HG03460 (cell line): ENCODE results near the gene SUMO4.

Source experiments
- ATAC-seq: cut with Tn5 transposase; IDR thresholded peaks from one replicate; pipeline ENCODE4 v1.9.1; 2021; ENCODE audit not compliant: unreplicated experiment

SUMO4 gene

DNA sequence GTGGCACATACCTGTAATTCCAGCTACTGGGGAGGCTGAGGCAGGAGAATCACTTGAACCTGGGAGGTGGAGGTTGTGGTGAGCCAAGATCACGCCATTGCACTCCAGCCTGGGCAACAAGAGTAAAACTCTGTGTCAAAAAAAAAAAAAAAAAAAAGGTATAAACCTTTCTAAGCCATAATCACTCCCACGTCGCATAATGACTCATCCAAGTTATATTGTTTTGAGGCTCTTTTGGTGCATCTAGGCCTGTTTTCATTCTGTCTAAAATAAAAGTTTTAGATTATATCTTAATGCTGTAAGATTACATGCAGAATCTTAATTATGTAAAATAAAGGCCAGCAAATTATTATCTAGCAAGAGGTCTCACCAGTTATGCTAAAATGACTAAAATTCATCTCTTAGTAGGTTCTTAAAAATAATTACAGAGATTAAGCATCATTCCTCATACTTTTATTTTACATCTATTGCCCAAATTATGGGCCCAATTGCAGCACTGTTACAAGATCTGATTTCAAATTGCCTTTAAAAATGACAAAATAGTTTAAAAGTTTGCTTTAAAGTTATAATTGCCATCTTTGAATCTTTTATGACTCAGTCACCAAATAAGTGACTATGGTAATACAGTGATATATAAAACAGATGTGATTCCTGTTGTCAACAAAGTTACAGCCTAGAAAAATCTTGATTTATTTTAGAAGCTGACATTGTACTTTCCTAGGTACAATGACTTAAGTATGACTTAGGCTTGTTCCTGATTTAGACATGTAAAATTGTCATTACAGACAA, 10.4 kb upstream of the SUMO4 start:
- ATAC-seq: no peak

DNA sequence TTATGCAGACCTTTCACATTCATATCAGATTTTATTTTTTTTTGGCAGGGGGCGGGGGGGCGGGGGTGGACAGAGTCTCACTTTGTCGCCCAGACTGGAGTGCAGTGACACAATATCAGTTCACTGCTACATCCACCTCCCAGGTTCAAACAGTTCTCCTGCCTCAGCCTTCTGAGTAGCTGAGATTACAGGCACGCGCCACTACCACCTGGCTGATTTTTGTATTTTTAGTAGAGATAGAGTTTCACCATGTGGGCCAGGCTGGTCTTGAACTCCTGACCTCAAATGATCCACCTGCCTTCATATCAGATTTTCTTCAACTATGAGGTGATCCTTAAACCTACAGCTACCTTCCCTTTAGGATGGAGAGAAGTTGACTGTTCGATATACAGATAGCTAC, 8.0 kb upstream of the SUMO4 start:
- no peak for ATAC-seq

DNA sequence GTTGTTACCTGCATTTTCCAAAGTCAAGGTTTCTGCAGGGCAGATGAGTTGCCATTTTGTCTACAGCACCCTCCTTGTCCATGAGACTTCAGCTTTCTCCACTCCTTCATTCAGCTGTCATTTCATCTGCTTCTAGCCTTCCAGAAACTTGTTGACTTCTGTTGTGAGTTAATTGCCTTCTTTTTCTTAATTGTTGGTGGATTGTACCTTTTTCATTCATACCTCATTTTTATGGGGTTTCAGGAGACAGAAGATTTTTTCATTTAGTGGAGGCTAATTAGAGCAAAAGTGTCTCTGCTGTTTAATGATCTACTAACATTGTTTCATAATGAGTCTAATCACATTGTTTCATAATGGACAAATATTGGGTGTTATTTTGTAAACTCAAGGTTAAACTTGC, 7.5 kb upstream of the SUMO4 start:
- ATAC-seq: no peak

DNA sequence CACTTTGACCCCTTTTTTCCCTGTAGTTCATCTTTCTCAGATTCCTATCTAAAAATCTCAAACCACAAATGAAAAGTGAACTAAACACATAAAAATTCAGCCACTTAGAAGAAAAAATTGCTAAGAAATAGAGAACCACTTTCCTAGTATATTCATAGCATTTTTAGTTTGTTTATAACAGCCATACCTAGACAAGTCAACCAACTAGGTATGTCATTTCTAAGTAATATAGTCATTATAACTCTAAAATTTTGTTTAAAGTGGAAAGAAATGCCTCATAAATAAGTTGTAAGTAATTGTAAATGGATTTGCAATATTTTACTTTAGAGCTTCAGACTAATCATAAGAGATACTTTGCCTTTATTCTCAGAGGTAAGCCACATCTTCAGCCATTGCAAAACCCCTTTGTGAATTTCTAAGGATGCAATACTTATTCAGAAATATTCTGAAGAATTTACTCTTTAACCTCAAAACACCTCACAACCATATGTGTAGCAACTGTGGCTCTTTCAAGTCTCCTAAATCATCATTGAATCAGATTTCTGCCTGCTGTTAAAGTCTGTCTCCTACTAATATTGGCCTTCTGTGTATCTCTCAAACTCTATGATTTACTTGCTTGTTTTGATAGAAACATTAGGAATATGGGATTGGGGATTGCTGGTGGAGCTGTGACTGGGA, 6.9 kb upstream of the SUMO4 start:
- ATAC-seq: no peak

DNA sequence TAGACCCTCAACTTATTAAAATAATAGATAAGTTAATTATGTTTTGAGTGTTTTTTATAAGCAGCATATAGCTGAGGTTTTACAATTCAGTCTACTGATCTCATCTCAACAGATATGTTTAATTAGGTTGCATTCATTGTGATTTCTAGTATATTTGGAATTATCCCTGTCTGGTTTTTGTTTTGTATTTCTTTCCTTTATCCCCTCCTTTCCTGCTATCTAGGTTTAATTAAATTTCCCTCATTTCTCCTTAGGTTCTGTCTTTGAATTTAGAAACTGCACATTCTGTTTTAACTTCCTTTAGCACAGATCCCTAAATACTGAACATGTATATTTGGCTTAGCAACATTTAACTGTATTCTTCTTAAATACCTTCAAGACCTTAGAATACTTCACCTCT, 4.9 kb upstream of the SUMO4 start:
- no peak for ATAC-seq

DNA sequence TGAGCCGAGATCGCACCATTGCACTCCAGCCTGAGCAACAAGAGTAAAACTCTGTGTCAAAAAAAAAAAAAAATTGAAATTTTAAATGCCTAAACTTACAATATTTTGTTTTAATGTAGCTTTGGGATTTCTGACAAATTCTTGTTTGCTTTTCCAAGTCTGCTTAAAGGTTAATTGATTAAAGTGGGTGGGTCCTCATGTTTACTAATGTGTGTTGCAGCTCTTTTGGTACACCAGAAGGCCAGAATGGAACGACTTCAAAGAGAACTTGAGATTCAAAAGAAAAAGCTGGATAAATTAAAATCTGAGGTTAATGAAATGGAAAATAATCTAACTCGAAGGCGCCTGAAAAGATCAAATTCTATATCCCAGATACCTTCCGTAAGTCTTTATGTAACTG, 2.7 kb upstream of the SUMO4 start:
- ATAC-seq: no peak

DNA sequence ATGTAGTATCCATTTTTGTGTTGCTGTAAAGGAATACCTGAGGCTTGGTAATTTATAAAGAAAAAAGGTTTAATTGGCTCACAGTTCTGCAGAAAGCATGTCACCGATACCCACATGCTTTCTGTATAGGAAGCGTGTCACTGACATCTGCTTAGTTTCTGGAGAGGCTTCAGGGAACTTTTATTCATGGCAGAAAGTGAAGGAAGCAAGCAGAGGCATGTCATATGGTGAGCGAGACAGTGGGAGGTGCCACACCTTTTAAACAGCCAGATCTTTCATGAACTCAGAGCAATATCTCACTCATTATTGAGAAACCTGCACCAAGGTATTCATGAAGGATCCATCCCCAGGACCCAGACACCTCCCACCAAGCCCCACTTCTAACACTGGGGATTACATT, 3.5 kb downstream of the SUMO4 start:
- ATAC-seq: no peak

DNA sequence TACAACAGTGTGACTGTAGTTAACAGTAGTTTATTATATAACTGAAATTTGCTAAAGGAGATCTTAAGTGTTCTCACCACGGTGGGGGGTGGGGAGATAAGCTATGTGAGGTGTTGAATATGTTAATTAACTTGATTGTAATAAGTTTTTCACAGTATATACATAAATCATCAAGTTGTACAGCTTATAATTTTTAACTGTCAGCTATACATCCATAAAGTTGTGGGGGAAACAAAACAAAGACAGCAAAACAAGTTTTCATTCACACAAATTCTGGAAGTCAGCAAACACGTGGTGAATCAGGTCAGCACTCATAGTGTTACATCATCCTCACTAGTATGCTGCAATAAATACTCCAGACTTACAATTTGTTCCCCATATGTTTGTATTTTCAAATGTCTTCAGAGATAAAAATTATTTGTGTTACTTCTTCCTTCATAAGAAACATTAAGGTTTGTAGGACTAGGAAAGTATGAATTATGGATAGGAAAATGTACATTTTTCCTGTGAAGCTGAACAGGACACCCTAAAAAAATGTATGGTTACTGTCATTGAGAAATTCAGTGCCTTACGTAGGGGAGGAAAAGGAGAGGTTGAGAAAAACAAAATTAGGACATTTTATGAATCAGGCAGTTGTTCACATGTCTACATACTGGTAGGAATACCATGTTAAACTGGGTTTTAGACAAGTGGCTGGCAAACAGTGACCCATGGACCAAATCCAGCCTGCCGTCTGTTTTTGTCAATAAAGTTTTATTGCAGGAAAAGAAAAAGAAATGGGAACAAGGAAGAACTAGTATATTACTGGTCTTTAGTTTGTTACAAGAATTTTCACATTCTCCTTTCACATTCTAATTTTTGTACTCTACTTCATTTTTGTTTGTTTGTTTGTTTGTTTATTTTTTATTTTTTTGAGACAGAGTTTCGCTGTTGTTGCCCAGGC, 6.0 kb downstream of the SUMO4 start:
- no peak for ATAC-seq

DNA sequence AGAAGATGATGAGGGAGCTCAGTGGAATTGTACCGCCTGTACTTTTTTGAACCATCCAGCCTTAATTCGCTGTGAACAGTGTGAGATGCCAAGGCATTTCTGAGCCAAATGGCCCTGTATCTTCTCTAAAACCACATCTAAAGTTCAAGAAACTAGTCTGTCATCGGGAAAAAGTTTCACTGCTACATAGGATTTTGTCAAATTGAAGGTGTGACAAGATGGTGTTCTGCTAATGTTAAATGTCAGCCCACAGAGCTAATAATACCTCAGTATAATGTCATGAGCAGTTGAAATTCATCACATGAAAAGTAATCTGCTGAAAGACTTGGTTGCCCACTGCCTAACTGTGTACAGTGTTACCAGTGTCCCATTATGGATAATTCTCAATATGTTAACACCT, 9.6 kb downstream of the SUMO4 start:
- no peak for ATAC-seq

DNA sequence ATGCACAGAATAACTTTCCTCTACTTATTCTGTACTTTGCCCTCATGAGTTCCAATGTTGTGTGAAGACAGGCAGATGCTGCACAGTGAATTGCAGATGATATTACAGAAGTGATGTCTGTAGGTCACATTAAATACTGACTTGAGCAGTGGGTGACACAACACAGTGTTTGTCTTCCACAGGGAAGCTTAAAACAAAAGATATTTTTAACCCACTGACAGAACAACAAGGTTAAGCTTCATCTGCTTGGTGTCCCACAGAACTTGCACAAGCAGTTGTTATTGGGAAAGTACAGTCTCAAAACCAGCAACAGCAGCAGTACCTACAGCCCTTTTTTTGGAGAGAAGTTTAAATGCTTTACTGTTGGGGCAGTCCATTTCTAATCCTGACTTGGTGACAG, 10.5 kb downstream of the SUMO4 start:
- no peak for ATAC-seq

DNA sequence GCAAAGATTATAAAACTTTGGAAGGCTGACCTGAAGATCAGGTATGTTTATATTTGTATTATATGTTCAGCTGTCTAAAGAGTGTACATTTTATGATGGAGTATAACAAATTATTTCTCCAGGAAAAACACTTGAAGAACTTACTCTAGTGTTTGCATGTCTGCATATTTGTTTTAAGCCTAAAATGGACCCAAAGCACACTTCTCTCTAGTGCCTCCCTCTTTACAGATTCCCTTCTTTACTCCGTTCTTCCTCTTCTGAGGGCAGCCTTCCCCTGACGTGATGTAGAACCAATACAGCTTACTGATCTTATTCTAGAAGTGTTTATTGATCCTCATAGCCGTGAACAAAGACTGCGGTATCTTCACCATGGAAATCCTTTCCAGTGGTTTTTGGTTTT, 13.9 kb downstream of the SUMO4 start:
- no peak for ATAC-seq

DNA sequence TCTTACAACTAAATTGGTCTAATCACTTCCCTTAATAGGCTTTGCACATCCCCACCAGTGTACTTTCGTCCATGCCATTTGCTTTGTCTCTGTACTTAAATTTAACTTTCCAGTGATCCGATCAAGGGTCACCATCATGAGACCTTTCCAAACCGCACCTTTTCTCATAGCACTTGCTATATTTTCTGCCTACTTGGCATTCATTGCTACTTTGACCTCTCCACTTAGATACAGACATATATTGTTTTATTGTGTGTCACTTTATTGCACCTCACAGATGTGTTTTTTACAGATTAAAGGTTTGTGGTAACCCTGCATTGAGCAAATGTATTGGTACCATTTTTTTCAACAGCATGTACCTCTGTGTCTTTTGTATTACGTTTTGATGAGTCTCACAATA, 14.8 kb downstream of the SUMO4 start:
- no peak for ATAC-seq

DNA sequence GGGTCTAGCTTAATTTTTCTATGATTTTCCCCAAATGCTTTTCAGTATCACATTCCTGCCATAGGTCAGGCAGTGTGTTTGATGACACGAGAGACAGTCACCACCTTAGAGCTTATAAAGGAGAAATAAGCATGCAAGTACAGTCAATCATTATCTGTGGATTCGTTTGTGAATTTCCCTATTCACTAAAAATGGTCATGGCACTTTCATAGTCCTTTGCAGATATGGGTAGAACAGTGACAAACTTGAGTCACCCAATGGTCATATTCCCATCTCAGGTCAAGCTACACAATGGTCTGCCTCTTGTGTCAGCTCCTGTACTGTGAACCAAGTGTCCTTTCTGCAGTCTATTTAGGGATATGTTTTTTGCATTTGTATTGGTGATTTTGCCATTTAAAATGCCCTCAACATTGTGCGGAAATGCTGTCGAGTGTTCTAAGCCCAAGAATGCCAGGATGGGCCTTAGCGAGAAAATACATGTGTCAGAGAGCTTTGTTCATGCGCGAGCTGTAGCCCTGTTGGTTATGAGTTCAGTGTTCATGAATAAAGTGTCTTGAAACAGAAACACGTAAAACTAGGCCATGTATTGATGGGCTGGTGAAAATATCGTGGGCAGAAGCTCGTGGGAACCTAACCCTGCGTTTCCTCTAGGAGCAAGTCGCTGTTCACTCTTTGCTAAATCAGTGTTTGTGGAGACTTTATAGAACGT, 19.8 kb downstream of the SUMO4 start:
- no peak for ATAC-seq

DNA sequence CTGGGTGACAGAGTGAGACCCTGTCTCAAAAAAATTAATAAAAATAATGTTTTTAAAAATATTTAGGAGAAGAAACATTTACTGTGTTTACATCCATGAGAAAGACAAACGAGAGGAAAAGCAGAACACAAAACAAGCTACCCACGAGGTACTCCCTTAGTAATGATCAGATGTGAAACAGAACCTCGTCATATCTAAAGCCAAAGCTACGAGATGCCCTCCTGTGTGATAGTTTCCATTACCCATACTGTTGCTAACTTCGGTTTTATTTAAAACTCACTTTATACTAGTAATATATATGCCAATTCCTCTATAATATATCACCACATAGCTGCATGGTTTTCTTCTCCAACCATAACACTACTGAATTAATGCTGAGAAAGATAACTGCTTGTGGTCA, 21.1 kb downstream of the SUMO4 start:
- ATAC-seq: no peak

DNA sequence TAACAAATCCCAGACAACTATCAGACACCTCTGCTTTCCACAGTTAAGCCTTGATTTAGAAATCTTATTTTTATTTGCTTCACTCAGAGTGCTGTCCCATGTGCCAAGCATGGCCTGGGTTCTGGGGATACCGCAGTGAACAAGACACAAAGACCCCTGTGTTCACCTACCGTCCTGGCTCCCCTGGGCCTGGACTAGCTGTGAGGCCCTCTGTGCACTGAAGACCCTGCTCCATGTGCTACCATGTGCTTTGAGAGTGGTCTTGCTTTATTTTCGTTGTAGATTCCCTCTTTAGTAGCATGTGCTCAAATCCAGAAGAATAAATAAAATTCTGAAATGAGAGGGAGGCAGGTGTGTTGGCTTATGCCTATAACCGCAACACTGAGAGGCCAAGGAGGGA, 22.5 kb downstream of the SUMO4 start:
- ATAC-seq: no peak

DNA sequence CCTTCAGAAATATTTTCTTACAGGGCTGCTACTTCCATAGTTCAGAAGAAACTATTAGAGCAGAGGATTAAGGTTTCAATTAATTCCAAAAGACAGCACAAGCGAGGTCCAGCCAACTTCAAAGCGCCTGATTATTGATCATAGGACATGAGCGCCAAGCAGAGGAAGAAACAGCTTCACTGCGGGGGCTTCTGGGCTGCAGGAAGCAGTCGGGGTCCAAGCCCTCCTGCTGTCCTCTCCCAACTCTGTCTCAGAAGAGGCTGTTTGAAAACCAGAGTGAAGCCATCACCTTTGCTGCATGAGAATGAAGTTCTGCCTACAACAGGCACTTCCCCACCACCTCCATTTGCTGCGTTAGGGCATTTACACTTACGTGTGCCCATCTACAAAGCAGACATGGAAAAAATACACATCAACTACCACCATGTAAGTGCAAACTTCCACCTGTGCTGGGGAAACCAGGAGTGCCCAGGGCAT, 23.9 kb downstream of the SUMO4 start:
- ATAC-seq: no peak

DNA sequence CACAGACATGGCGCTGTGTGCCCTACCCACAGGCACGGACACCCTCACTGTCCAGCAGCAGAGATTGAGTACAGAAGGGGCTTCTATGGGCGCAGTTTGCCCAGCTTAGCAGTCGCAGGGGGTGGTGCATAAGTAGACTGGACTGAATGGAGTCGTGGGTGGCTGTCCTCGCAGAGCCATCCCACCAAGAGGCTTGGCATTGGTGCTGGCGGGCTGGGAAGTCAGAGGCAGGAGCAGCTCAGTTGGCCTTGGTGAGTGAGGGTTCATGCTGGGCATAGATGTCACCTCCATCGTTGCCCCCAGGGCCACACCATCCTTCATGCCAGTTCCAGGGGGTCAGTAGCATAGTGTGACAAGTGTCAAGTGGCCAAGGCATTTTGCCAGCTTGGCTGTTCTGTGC, 25.2 kb downstream of the SUMO4 start:
- no peak for ATAC-seq

DNA sequence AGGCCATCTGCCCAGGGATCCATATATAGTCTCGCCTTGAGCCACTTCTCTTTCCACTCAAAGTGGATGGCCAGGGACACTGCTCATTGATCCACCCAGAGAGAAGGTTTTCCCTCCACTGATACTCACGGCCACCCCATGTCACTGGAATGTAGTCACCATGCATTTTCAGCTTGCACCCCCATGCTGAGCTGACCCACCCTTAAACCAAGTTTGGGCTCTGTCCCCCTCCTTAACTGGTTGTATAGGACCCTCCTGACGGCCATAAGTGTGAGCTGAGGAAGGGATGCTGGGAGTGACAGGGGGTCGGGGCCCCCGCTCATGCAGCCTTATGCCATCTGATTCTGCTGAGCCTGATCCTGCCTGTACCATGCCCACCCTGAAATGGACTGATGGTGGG, 25.7 kb downstream of the SUMO4 start:
- no peak for ATAC-seq

DNA sequence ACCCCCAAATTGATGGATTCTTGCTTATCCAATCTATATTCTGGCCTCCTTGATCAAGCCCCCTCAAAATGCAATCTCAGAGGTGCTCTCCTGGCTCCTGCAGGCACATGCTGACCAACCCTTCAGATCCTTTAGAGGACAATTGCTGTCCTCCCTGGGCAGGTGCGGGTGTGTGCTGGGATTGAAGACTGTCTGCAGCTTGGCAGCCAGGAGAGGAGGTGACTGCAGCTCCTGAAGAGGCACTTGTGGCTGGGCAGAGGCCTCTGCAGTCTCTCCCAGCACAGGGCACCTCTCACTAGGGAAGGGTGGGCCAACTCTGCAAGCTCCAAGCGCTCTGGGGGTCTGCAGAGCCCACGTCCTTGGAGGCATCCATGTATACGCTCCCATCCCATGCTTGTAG, 28.5 kb downstream of the SUMO4 start:
- no peak for ATAC-seq

DNA sequence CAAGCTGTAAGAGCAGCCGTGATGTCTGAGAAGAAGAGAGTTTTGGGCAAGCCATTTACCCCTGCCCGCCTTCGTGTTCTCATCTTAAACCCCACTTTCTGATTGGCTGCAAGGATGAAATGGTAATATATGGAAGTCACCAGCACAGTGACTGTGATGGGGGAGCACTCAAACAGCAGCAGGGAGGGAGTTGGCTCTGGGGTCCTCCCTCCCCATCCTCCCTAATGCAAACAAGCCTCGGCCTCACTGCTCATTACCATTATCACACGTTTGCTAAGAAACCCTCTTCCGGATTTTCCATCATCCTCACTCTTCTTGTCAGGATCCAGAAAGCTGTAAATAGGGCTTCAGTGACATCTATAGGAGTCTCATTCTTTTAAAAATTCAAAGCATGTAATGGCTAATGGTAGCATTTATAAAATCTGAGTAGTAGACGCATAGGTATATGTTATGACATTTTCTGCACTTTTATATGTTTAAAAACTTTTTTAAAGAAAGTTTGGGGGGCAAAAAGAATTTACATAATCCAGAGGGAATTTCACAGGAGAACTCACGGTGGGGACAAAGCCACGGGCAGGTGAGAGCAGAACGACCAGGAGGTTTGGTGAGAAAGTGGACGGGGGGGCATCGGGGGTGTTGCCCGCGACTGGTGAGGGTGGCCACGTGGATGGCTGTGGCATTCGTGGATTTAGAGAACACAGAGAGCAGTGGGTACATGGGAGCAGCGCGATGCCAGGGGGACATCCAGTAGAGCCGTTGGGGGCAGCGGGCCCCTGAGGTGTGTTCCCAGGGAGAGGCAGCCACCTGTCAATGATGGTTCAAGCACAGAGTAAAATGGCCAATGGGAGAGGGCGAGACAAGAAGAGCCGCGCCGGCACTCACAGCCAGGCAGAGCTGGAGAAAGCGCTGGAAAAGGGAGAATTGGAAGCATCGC, 29.6 kb downstream of the SUMO4 start:
- ATAC-seq: no peak
